Measurements from ENCODE around the gene PSMC1.

Gene PSMC1

GRCh38 chr14:90321891-90322290, 65.5 kb downstream of the PSMC1 start:
- DNase-seq (ENCODE audit: low spot score) = no peak
- TF ChIP-seq CTCF (conservative IDR thresholded peaks at IDR 0.05; ENCODE audit: low read depth) = no peak
- ChIA-PET CTCF (no interaction called here), POLR2A (ENCODE audit: low non-redundant PET) (no interaction called here)
- no peak overlapping the region for H3K27ac ChIP-seq
